Stimulated activated CD4-positive, alpha-beta T cell treated with anti-CD3 and anti-CD28 coated beads, Interleukin-4, amount 100 ng/mL, for 4 hours (primary cell): ENCODE data around the gene GPR146.
A peak's percentile ranks its signal among the peaks of the same experiment; 100 is the strongest.

ENCODE experiments used
- DNase-seq, 2 experiments: peaks; one replicate each; pipeline ENCODE4 v3.0.0-alpha.2; 2020

The GPR146 gene

GRCh38 chr7:1045069-1046063 is 1.0 kb downstream of the GPR146 start:
- DNase-seq, result no peak

GRCh38 chr7:1046722-1047679 is 2.7 kb downstream of the GPR146 start:
- peak in 1 of 2 experiments; percentile 43 for DNase-seq

- no peak for DNase-seq
These were observed 4.8 kb downstream of the GPR146 start for GRCh38 chr7:1049006-1049741.

GRCh38 chr7:1049801-1050200 is 5.5 kb downstream of the GPR146 start:
- no peak for DNase-seq

- DNase-seq, result no peak
These were observed 6.0 kb downstream of the GPR146 start for GRCh38 chr7:1050254-1050906.

- no peak for DNase-seq
These were observed 6.8 kb downstream of the GPR146 start for GRCh38 chr7:1050956-1051690.

GRCh38 chr7:1052031-1052818 is 7.9 kb downstream of the GPR146 start:
- DNase-seq, result no peak

GRCh38 chr7:1053002-1053411 is 8.7 kb downstream of the GPR146 start:
- no peak for DNase-seq

GRCh38 chr7:1053816-1054370 is 9.5 kb downstream of the GPR146 start:
- DNase-seq, result no peak

GRCh38 chr7:1054438-1054837 is 10.1 kb downstream of the GPR146 start:
- DNase-seq, result no peak

- DNase-seq, result peak; percentile 45 to 46
These were observed 10.6 kb downstream of the GPR146 start for GRCh38 chr7:1054861-1055450.

GRCh38 chr7:1055491-1055955 is 11.2 kb downstream of the GPR146 start:
- DNase-seq, result no peak

- no peak for DNase-seq
These were observed 11.8 kb downstream of the GPR146 start for GRCh38 chr7:1055956-1056784.

GRCh38 chr7:1056785-1057410 is 12.6 kb downstream of the GPR146 start:
- DNase-seq, result no peak

GRCh38 chr7:1057416-1058291 is 13.3 kb downstream of the GPR146 start:
- no peak for DNase-seq

GRCh38 chr7:1058311-1058710 is 14.0 kb downstream of the GPR146 start:
- no peak for DNase-seq

GRCh38 chr7:1058821-1059199 is 14.5 kb downstream of the GPR146 start:
- no peak for DNase-seq
